Naive B cell (primary cell): ENCODE results near the gene EMD. TPM values are rescaled to one million over a fixed set of nuclear protein-coding genes. Genes with fewer than 3 reads are reported as not detected.
"Not testable (repeated sequence)": the region's sequence is repeated elsewhere in the genome, so short reads cannot be mapped to it uniquely, and the experiment has no call there.

Experiments
- ATAC-seq, 2 donors: fragments of 150-1000 bp; cut with Tn5 transposase; 2 replicates each; pipeline ENCODE4 v1.10.0; 2021; ENCODE audit warnings: low read depth in 2 of 2, mild to moderate bottlenecking in 2 of 2, moderate library complexity in 2 of 2
- DNase-seq: peaks from one replicate; pipeline ENCODE4 v3.0.0; 2022
- H3K27ac Mint-ChIP-seq, 6 donors: one replicate each; pipeline ENCODE4 v1.8.0; 2020 to 2022; ENCODE audit warnings: mild to moderate bottlenecking in 6 of 6, mixed read lengths in 6 of 6, moderate library complexity in 5 of 6, inconsistent platforms in 2 of 6
- H3K27me3 Mint-ChIP-seq, 3 donors: one replicate each; pipeline ENCODE4 v1.8.0; 2021 to 2022; ENCODE audit warnings: mixed read lengths in 3 of 3, mild to moderate bottlenecking in 1 of 3
- H3K36me3 Mint-ChIP-seq, 2 donors: one replicate each; pipeline ENCODE4 v1.8.0; 2020 to 2022; ENCODE audit warnings: mixed read lengths in 2 of 2, inconsistent platforms in 1 of 2, mild to moderate bottlenecking in 1 of 2
- H3K4me1 Mint-ChIP-seq, 3 donors: one replicate each; pipeline ENCODE4 v1.8.0; 2020 to 2022; ENCODE audit warnings: mixed read lengths in 3 of 3, inconsistent platforms in 1 of 3, mild to moderate bottlenecking in 1 of 3, moderate library complexity in 1 of 3
- H3K4me3 Mint-ChIP-seq, 8 donors: one replicate each; pipeline ENCODE4 v1.8.0; 2020 to 2022; ENCODE audit warnings: mild to moderate bottlenecking in 8 of 8, mixed read lengths in 8 of 8, moderate library complexity in 8 of 8, inconsistent platforms in 2 of 8
- H3K9me3 Mint-ChIP-seq, 7 donors: one replicate each; pipeline ENCODE4 v1.8.0; 2020 to 2022; ENCODE audit warnings: mixed read lengths in 7 of 7, mild to moderate bottlenecking in 5 of 7, inconsistent platforms in 2 of 7, moderate library complexity in 1 of 7
- polyA plus RNA-seq, 6 donors: library from polyadenylated mRNA; unstranded; fragments of 300-500 nt; fragmentation: Illumina TruSeq; gene quantifications; one replicate each; pipeline ENCODE4 v1.2.3, GENCODE V29; 2021; ENCODE audit warnings: low read depth in 6 of 6

The EMD gene
- polyA plus RNA-seq: 10 to 100 TPM; 25.0 to 29.6 (median 27.2) TPM

DNA sequence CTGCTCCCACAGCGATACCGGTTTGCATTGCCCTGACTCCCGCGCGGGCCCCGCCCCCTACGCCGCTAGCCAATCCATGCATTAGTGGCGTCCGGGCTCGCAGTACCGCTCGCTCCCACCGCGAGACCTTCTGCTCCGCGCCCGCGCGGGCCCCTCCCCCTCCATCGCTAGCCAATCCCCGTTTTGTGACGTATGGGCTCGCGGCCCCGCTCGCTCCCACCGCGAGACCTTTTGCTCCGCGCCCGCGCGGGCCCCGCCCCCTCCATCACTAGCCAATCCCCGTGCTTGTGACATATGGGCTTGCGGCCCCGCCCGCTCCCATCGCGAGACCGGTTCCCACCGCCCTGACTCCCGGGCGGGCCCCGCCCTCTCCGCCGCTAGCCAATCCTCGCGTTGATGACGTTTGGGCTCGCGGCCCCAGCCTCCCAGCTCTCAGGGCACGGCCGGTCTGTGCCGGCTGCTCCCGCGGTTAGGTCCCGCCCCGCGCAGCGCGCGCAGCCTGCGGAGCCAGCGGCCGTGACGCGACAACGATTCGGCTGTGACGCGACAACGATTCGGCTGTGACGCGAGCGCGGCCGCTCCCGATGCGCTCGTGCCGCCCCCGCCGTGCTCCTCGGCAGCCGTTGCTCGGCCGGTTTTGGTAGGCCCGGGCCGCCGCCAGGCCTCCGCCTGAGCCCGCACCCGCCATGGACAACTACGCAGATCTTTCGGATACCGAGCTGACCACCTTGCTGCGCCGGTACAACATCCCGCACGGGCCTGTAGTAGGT, at the start of gene EMD:
TSS of gene EMD (plus strand) at position 497 of the 770 bp plus-strand sequence. CDS start at position 687, 190 bp downstream.
- H3K9me3 Mint-ChIP-seq: peaks cover 0 to 2% (median 0%) of the 10 kb centered on the region in 7 donors
- peak within 1 kb of the TSS; percentile 91 to 97 (median 94) for H3K27ac Mint-ChIP-seq
- DNase-seq (peak; percentile 95), ATAC-seq (peak; percentile 74)
- H3K36me3 Mint-ChIP-seq: no peaks in the 10 kb centered on the region
- H3K27me3 Mint-ChIP-seq: no peaks in the 10 kb centered on the region
- H3K4me3 Mint-ChIP-seq: peak within 1 kb of the TSS; percentile 71 to 92 (median 82)
- peaks cover 6 to 18% (median 15%) of the 10 kb centered on the region in 3 donors for H3K4me1 Mint-ChIP-seq

DNA sequence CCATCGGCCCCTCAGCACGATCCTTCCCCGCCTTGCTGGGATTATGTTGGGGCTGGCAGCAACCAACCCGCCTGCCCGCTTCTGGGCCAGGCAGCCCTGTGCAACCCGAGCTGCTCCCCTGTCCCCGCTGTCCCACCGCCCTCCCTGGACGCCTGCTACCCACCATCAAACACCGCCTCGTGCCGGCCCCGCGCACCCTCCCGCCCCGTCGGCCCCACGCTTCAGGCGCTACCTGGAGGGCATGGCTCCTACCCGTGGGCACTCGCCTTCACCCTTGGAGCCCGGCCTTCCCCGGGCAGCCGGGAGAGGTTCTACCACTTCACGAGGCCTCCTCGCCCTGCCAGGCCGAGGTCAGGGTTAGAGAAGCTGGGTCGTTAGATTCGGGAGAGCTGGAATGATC, 46.5 kb upstream of the EMD start:
- Mint-ChIP-seq H3K9me3 (peaks cover 0 to 3% (median 0%) of the 10 kb centered on the region in 7 donors), H3K4me1 (peaks cover 12 to 21% (median 16%) of the 10 kb centered on the region in 3 donors), H3K4me3 (no peak overlapping the region), H3K27me3 (no peaks in the 10 kb centered on the region), H3K36me3 (no peaks in the 10 kb centered on the region), H3K27ac (no peak overlapping the region)
- no peak for ATAC-seq
- no peak for DNase-seq

DNA sequence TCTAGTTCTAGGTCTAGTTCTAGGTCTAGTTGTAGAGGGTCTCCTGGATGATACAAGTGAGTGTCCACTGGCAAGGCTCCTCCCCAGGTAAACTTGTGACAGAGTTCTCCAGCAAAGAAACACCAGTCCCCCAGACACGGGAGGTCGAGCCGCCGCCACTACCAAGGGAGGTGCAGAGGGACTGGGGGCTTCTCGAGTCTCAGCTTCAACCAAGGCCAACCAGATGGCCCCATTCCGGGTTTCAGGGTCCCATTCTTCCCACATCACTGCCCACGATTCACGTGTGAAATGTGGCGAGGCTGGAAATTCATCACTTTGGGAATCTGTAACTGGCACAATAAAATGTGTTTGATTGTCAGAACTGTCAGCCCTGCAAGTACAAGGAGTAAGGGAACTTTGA, 46.0 kb upstream of the EMD start:
- Mint-ChIP-seq H3K4me3 (peak overlapping the region in 2 of 8 donors; percentile 36 to 85), H3K27ac (peak overlapping the region in 3 of 6 donors; percentile 78 to 87 (median 84)), H3K36me3 (no peaks in the 10 kb centered on the region)

DNA sequence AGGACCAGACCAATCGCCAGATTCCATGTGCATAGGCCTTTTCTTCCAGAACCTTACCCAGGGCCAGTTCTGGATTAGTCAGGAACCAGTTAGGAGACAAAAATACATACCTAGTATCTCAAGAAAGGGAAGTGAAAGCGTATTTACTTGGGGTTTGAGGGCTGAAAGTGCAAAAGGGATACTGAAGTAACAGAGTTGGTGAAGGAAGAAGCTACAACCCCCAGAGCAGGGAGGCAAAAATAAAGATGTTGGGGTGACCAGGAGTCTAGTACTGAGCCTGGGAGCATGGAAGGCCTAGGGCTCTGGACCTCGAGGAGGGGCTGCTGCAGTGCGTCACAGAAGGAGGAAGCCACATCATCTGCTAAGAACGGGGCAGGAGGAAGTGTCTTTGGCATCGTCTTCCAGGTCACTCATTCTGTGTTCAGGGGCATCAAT, 45.2 kb upstream of the EMD start:
- Mint-ChIP-seq H3K27me3 (no peaks in the 10 kb centered on the region), H3K27ac (peak overlapping the region; percentile 9 to 91 (median 81)), H3K4me1 (peaks cover 12 to 17% (median 16%) of the 10 kb centered on the region in 3 donors), H3K4me3 (peak overlapping the region in 7 of 8 donors; percentile 46 to 89 (median 71)), H3K36me3 (no peaks in the 10 kb centered on the region), H3K9me3 (no peaks in the 10 kb centered on the region)
- ATAC-seq: peak; percentile 91 to 96
- DNase-seq: peak; percentile 55

More for the DNA sequence above, 46.0 kb upstream of the EMD start:
- no peaks in the 10 kb centered on the region for H3K9me3 Mint-ChIP-seq
- peaks cover 12 to 17% (median 16%) of the 10 kb centered on the region in 3 donors for H3K4me1 Mint-ChIP-seq
- DNase-seq: no peak
- no peak for ATAC-seq
- H3K27me3 Mint-ChIP-seq: no peaks in the 10 kb centered on the region

DNA sequence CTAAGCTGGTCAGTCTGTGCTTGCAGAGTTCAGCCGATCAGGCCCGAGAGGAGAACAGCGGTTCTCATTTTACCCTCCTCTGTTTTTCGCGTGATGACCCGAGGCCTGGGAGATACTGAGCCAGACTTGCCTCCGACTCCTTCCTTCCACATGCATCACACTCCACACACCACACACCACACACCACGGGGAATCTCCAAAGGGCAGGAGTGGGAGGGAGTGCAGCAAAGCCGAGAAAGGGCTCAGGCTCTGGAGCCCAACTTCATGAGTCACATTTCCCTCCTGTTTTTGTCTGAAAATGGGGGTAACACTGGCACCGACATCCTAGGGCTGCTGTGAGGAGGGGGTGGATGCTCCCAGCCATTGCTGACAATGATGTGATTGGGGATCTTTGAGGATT, 44.6 kb upstream of the EMD start:
- peak overlapping the region in 4 of 6 donors; percentile 30 to 91 (median 82) for H3K27ac Mint-ChIP-seq
- no peaks in the 10 kb centered on the region for H3K27me3 Mint-ChIP-seq
- H3K4me3 Mint-ChIP-seq: peak overlapping the region in 7 of 8 donors; percentile 46 to 89 (median 63)

DNA sequence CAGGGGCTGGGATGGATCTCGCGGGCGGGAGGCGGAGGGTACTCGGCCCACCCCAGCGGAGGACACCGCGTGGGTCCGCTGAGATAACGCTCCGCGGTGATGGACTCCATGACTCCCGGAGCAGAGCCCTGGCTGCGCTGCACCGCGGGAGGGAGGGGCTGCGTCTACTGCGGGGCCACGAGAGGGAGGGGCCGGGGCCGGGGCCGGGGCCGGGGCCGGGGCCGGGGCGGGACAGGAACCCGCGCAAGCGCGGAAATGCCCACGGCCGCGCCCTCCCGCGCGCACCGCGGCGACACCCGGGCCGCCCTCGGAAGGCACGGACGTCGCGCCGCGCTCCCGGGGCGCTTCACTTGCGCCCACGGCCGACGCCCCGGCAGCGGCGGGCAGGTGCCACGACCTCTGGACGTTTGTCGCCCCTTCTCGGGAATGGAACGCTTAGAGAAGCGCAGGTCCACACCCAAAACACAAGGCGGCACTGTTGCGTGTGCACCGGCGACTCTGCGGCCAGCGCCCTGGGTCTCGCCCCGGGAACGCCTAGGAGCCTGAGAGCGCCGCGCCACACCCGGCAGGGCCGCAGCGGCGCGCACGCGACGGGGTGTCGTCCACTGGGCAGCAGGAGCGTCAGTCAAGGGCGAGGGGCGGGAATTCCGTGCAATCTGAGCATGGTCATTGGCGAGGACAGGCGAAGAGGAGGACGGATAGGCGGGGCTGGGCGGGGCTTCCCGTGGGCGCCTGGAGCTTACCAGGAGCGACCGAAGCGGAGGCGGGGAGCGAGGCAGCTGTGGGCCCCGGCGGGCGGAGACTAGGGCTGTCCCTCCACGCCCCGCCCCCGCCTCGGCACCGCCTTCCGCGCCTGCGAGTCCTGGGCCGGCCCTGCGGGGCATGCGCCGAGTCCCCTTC, 37.4 kb upstream of the EMD start:
- H3K36me3 Mint-ChIP-seq, H3K27me3 Mint-ChIP-seq, H3K9me3 Mint-ChIP-seq, DNase-seq, H3K4me3 Mint-ChIP-seq, H3K4me1 Mint-ChIP-seq, H3K27ac Mint-ChIP-seq: not testable (repeated sequence)
- ATAC-seq: peak; percentile 68 to 73

More for the DNA sequence above, 44.6 kb upstream of the EMD start:
- ATAC-seq (no peak), DNase-seq (no peak)
- no peaks in the 10 kb centered on the region for H3K36me3 Mint-ChIP-seq
- no peaks in the 10 kb centered on the region for H3K9me3 Mint-ChIP-seq
- peaks cover 12 to 17% (median 16%) of the 10 kb centered on the region in 3 donors for H3K4me1 Mint-ChIP-seq

DNA sequence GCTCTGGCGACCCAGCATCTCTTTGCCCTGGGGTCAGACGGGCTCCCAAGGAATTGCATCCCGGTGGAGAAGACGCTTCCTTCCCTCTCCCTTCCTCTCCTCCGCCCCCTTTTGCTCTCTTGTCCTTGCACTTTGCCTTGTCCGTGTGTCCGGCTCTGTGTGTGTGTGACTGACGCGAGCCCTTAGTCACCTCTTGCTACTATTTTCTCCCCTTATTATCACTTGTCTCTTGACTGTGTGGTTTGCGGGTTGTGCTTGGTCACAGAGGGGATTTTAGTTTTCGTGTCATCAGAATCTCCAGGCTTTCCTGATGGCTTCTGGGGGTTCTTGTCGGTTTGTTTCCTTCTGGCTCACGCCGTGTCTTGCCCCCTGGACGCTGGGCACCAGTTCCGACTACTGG, 36.0 kb upstream of the EMD start:
- not testable (repeated sequence) for H3K27me3 Mint-ChIP-seq, H3K36me3 Mint-ChIP-seq, H3K4me3 Mint-ChIP-seq, H3K27ac Mint-ChIP-seq, DNase-seq, H3K9me3 Mint-ChIP-seq
- peak; percentile 21 to 22 for ATAC-seq
- peaks cover 8 to 11% (median 8%) of the 10 kb centered on the region in 3 donors for H3K4me1 Mint-ChIP-seq

DNA sequence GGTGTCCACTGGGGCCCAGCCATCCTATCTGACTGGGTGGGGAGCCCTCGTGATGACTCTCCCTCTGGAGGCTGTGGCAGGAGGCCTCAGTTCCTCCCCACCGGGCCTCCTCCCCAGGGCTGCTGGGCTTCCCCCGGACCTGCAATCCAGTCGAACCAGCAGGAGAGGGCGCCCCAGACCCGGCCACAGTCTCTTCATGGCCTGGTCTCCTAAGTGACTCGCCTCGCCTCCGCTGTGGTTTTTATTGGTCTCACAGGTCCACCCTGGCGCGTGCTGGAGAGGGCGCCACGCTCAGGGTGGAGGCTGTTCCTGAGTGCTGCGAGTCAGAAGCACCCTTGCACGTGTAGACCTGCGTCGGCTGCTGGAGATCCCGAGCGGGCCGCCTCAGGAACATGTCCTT, 35.5 kb upstream of the EMD start:
- H3K36me3 Mint-ChIP-seq, H3K27ac Mint-ChIP-seq, H3K27me3 Mint-ChIP-seq, DNase-seq, H3K4me3 Mint-ChIP-seq, H3K9me3 Mint-ChIP-seq: not testable (repeated sequence)
- peaks cover 8 to 15% (median 10%) of the 10 kb centered on the region in 3 donors for H3K4me1 Mint-ChIP-seq
- peak; percentile 21 to 24 for ATAC-seq

DNA sequence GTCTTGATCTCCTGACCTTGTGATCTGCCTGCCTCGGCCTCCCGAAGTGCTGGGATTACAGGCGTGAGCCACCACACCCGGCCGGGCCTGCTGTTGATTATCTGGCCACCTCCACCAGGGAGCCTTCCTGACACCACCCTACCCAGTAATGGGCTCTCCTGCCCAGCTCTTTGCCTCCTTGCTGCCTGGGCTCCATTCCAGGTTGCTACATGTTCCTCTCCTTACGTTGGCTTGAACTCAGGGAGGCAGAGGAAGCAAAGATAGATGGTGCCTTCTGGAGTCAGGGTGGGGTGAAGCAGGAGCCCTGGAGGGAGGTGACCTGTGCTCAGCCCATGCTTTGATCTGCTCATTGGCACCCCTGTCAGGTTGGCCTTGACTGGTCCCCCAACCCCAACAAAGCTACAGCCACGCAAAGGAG, 31.0 kb upstream of the EMD start:
- no peaks in the 10 kb centered on the region for H3K27me3 Mint-ChIP-seq
- H3K27ac Mint-ChIP-seq: peak overlapping the region in 5 of 6 donors; percentile 15 to 78 (median 72)
- no peaks in the 10 kb centered on the region for H3K36me3 Mint-ChIP-seq
- H3K9me3 Mint-ChIP-seq: no peaks in the 10 kb centered on the region
- ATAC-seq (no peak), DNase-seq (no peak)
- H3K4me3 Mint-ChIP-seq: peak overlapping the region in 3 of 8 donors; percentile 30 to 35 (median 35)
- peaks cover 16 to 31% (median 22%) of the 10 kb centered on the region in 3 donors for H3K4me1 Mint-ChIP-seq

DNA sequence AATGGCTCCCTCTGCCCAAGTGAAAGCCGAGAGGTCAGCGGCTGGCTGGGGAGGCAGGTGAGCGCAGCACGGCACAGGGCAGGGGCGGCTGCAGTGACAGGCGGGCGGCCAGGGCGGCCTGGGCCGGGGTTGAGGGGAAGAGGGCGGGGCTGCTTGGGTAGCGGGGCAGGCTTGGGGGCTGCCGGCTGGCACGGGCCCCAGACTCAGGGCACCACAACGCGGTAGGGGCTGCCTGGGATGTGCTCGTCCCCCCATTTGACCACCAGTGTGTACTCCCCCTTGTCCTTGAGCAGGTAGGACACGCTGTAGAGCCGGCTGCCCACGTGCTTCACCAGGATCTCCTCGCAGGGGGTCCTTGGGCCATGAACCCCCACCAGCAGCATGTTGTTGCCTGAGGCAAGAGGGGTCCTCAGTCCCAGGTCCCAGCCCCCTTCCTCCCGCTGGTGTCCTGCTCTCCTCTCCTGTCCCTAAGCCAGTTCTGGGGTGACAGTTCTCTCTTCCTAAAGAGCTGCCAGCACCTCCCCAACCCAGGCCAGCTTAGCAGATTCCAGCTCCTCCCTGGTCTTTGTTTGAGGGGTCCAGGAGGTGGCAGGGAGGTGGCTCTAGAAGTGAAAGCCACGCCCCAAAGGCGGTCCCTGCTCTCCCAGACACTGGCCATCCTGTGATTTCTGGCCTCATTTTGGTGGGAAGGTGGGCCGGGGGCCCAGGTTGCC, 30.3 kb upstream of the EMD start:
- H3K27ac Mint-ChIP-seq: peak overlapping the region in 4 of 6 donors; percentile 36 to 69 (median 52)
- H3K4me1 Mint-ChIP-seq: peaks cover 16 to 31% (median 22%) of the 10 kb centered on the region in 3 donors
- DNase-seq (no peak), ATAC-seq (no peak)
- no peaks in the 10 kb centered on the region for H3K27me3 Mint-ChIP-seq
- no peak overlapping the region for H3K4me3 Mint-ChIP-seq
- H3K9me3 Mint-ChIP-seq: no peaks in the 10 kb centered on the region
- H3K36me3 Mint-ChIP-seq: no peaks in the 10 kb centered on the region

DNA sequence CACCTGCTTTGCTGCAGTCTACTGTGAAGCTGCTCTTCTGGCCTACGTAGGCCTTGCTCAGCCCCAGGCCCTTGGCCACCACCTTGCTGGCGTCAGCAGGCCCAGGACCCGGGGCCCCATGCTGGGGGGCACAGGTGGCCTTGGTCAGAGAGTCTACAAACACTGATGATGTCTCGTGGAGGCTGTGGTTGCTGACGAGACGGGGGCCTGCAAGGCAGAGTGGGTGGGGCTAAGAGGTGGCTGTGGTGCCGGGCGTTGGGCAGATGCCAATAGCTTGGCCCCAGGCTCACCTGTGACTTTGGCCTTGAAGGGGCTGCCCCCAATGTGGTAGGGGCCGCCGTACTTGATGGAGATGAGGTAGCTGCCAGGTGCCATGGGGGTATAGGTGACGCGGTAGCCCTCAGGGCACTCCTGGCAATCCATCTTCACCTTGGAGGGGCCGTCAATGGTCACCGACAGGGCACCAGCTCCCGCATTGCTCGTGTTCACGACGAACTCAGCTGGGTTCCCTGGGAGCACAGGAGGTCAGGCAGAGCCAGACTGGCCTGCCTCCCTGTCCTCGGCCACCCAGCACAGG, 29.6 kb upstream of the EMD start:
- peaks cover 16 to 31% (median 22%) of the 10 kb centered on the region in 3 donors for H3K4me1 Mint-ChIP-seq
- ATAC-seq: no peak
- H3K36me3 Mint-ChIP-seq: no peaks in the 10 kb centered on the region
- H3K27ac Mint-ChIP-seq: peak overlapping the region in 1 of 6 donors; percentile 36
- no peaks in the 10 kb centered on the region for H3K9me3 Mint-ChIP-seq
- DNase-seq: no peak
- H3K4me3 Mint-ChIP-seq: peak overlapping the region in 1 of 8 donors; percentile 19
- no peaks in the 10 kb centered on the region for H3K27me3 Mint-ChIP-seq

DNA sequence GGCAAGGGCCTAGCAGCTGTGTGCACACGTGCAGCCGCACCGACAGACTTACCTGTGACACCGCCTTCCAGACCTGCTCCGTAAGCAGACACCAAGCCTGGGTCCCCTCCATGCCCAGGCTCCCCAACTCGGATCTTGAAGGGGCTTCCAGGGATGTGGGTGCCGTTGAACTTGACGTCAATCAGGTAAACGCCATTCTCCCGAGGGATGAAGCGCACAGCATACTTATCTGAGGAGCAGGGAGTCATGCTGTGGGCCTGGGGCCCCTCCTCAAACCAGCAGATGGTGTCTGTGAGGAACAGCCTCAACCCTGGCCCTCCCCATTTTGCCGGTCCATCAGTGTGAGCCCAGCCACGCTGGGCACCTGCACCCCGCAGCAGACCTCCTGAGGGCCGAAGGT, 29.1 kb upstream of the EMD start:
- peak overlapping the region in 1 of 8 donors; percentile 41 for H3K4me3 Mint-ChIP-seq
- peak overlapping the region in 1 of 6 donors; percentile 36 for H3K27ac Mint-ChIP-seq
- H3K9me3 Mint-ChIP-seq: no peaks in the 10 kb centered on the region
- peaks cover 16 to 31% (median 22%) of the 10 kb centered on the region in 3 donors for H3K4me1 Mint-ChIP-seq
- DNase-seq: no peak
- no peak for ATAC-seq
- H3K27me3 Mint-ChIP-seq: no peaks in the 10 kb centered on the region
- H3K36me3 Mint-ChIP-seq: no peaks in the 10 kb centered on the region
